Measurements from ENCODE around the gene DCTD. TPM values are rescaled to one million over a fixed set of nuclear protein-coding genes. Genes with fewer than 3 reads are reported as not detected.

DCTD gene
- total and polyA plus RNA-seq, 2 experiments from 2014 or later, result 39.3 to 40.3 TPM

- TF ChIP-seq ETS1 (IDR thresholded peaks at IDR 0.05), result no peak
- no peak for TF ChIP-seq JUNB (IDR thresholded peaks at IDR 0.05; ENCODE audit: unreplicated experiment)
- no peak for TF ChIP-seq CREB1 (CRISPR knock-in tag; IDR thresholded peaks at IDR 0.05; ENCODE audit: low read depth)
- TF ChIP-seq ZNF331 (CRISPR knock-in tag; IDR thresholded peaks at IDR 0.05; ENCODE audit: low read depth), result no peak
- no peak for TF ChIP-seq ZNF114 (CRISPR knock-in tag; IDR thresholded peaks at IDR 0.05)
- TF ChIP-seq EZH2phosphoT487 (IDR thresholded peaks at IDR 0.05; ENCODE audit: unreplicated experiment), result no peak
- TF ChIP-seq REST (IDR thresholded peaks at IDR 0.05; ENCODE audit: unreplicated experiment), result no peak
Observed at GRCh38 chr4:182923796-182924340, 6.7 kb upstream of the DCTD start (continued).

GRCh38 chr4:182923366-182923765 lies 6.2 kb upstream of the DCTD start:
- Histone ChIP-seq H3K4me2 (no peak overlapping the region), H3F3A (replicated peaks; ENCODE audit: low read depth) (peaks cover 7% of the 10 kb centered on the region; the same call in 1 of the 2 replicates), H3K27me3 (ENCODE audit: insufficient read depth) (peaks cover 4% of the 10 kb centered on the region; the same call in 1 of the 2 replicates), H4K20me1 (replicated peaks; ENCODE audit: insufficient read depth) (no peaks in the 10 kb centered on the region), H3K9me2 (ENCODE audit: insufficient read depth) (no peaks in the 10 kb centered on the region), H3K4me1 (ENCODE audit: insufficient read depth) (peaks cover 5% of the 10 kb centered on the region; the same call in 1 of the 2 replicates), H3K27ac (ENCODE audit: low read depth) (no peak overlapping the region), H3K36me3 (ENCODE audit: insufficient read depth) (no peaks in the 10 kb centered on the region), H3K79me2 (replicated peaks; ENCODE audit: insufficient read depth) (no peaks in the 10 kb centered on the region), H3K4me3 (no peak overlapping the region), H2AFZ (no peak overlapping the region)
- no peaks in the 10 kb centered on the region for H3K36me3 Mint-ChIP-seq (ENCODE audit: low read depth)
- H3K4me3 Mint-ChIP-seq, result no peak overlapping the region
- H3K27me3 Mint-ChIP-seq (ENCODE audit: insufficient read depth, low read depth, poor library complexity), result peaks cover 4% of the 10 kb centered on the region
- H3K4me1 Mint-ChIP-seq, result peaks cover 14% of the 10 kb centered on the region
- H3K9me3 Mint-ChIP-seq, result no peaks in the 10 kb centered on the region
- no peak for ATAC-seq
- no peak overlapping the region for H3K27ac Mint-ChIP-seq
- DNase-seq (ENCODE audit: low spot score), result no peak
- no peak for TF ChIP-seq ZNF114 (CRISPR knock-in tag; IDR thresholded peaks at IDR 0.05)
- TF ChIP-seq ETS1 (IDR thresholded peaks at IDR 0.05), result no peak
- TF ChIP-seq POLR2AphosphoS5 (IDR thresholded peaks at IDR 0.05; ENCODE audit: low read depth), result no peak
- TF ChIP-seq ZNF462 (CRISPR knock-in tag; IDR thresholded peaks at IDR 0.05), result no peak
- TF ChIP-seq STAT1 (IDR thresholded peaks at IDR 0.05; ENCODE audit: unreplicated experiment), result no peak
- no peak for TF ChIP-seq CREB1 (CRISPR knock-in tag; IDR thresholded peaks at IDR 0.05; ENCODE audit: low read depth)
- TF ChIP-seq CTCF (conservative IDR thresholded peaks at IDR 0.05; ENCODE audit: low read depth in 2 of 2), result no peak
